AG08396 (cell line): Measurements from ENCODE around the gene PYM1.
"Not testable (repeated sequence)": the region's sequence is repeated elsewhere in the genome, so short reads cannot be mapped to it uniquely, and the experiment has no call there.

Source experiments
- DNase-seq: peaks from one replicate; pipeline ENCODE4 v3.0.0; 2012; ENCODE audit warnings: low spot score, mixed read lengths

PYM1 gene

GRCh38 chr12:55909513-55909884 lies 18.2 kb downstream of the PYM1 start:
- no peak for DNase-seq

DNA sequence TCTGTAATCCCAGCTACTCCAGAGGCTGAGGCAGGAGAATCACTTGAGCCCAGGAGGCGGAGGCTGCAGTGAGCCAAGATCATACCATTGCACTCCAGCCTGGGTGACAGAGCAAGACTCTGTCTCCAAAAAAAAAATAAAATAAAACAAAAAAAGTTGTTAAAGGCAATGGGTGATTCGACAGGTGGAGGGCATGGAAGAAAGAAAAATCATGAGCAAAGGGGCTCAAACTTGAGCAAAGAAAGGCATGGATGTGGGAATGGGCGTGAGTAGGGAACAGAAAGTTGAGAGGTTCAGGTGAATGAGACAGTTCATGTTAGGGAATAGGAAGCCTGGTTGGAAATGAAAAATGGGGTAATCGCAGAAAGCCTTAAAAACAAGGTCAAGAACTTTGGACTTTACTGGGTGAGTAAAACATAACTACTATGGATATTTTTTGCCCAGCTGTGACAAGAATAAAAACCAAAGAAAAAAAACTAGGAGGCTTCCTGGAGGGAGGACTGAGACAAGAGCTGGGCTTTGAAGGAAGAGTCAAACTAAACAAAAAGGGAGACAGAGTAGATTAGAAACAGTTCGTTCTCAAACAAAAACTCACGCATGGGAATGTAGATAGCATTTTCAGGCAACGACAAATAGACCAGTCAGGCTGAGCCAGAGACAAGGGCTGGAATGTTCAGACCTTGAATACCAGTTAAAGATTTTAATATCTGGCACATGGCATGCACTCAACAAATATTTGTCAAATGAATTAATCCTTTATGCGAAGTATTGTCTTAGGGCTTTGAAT lies 18.8 kb downstream of the PYM1 start:
- peak; percentile 27 for DNase-seq

- DNase-seq, result no peak
Observed at GRCh38 chr12:55906056-55906455, 21.6 kb downstream of the PYM1 start.

DNA sequence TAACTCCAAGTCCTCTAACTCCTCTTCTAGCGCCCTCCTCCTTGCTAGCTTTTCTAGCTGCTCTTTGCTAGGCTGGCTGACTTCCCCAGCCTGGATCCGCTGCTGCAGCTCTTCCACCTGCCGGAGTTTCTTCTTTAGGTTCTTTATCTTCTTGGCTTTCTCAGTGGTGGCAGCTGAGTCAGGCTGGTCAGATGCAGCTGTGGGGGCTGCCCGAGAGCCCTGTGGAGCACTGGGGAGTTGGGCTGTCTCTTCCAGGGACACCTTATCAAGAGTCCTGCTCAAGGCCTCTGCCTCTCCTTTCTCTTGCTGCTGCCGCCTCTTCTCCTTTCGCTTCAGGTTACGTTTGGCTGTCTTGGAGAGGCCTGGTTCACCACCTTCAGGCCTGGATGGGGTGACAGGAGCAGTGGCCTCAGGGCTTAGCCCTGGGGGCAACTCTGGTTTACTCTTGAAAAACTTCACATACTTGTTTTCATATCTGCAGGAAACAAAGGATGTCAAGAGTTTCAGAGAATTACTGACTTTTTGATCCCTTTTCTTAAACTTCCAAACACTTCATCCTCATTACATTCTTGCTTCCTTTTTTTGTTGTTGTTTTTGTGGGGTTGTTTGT lies 25.7 kb downstream of the PYM1 start:
- DNase-seq, result no peak

DNA sequence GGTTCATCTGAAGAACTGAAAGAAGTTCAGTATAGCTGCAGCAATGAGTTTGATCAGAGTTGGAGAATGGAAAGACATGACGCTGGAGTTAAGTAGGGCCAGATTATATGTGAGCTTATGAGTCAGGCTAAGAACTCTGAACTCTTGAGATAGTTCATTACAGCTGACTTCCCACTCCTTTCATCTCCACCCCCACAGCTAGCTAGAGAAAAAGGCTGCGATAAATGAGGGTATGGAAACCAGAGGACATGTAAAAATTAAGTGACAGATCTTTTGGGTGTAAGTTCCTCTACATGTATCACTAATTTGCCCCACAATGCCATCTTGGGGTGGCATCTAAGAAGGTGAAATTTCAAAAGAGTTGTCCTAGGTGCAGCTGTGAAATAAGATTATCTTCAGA lies 28.6 kb downstream of the PYM1 start:
- DNase-seq, result no peak

- DNase-seq, result no peak
Observed at GRCh38 chr12:55893723-55894122, 34.0 kb downstream of the PYM1 start.

DNA sequence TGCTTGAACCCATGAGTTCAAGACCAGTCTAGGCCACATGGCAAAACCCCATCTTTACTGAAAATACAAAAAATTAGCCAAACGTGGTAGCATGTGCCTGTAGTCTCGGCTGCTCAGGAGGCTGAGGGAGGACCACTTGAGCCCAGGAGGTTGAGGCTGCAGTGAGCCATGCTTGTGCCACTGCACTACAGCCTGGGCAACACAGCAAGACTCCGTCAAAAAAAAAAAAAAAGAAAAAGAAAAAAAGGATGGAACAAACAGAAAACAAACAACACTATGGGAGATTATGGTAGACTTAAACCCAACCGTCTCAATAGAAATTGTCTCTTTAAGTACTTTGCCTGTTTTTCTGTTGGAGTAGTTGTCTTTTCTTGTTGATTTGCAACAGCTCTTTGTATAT lies 36.4 kb downstream of the PYM1 start:
- DNase-seq, result no peak

GRCh38 chr12:55885113-55885512 lies 42.6 kb downstream of the PYM1 start:
- no peak for DNase-seq

DNA sequence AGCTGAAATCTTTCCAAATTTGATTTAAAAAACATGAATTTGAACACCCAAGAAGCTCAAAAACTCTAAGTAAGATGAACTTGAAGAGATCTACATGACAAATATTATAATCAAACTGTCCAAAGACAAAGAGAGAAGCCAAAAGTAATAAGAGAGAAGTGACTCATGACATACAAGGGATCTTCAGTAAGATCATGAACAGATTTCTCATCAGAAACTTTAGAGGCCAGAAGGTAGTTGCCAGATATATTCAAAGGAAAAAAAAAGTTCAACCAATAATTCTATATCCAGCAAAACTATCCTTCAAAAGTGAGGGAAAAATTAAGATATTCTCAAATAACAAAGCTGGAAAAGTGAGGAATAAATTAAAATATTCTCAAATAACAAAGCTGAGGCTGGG lies 49.9 kb downstream of the PYM1 start:
- no peak for DNase-seq

GRCh38 chr12:55875704-55876467 lies 51.8 kb downstream of the PYM1 start:
- DNase-seq, result no peak

GRCh38 chr12:55874443-55874842 lies 53.3 kb downstream of the PYM1 start:
- DNase-seq, result no peak

DNA sequence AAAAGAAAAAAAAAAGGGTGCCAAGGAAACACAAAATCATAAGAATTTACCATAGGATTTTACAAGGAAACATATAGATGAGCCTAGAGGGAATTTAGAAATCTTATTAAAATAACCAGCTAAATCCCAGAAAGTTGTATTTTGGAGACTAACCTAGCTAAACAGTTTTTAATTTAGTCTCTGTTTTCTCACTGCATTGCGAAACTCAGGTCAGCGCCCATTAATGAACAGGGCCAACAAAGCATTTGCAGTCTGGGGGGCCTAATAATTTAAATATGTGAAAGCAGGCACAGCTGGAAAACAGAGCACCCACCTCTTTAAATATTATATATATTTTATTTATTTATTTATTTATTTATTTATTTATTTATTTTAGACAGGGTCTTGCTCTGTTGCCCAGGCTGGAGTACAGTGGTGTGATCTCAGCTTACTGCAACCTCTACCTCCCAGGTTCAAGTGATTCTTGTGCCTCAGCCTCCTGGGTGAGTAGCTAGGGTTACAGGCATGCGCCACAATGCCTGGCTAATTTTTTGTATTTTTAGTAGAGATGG lies 61.2 kb downstream of the PYM1 start:
- not testable (repeated sequence) for DNase-seq

GRCh38 chr12:55865327-55865726 lies 62.4 kb downstream of the PYM1 start:
- no peak for DNase-seq

DNA sequence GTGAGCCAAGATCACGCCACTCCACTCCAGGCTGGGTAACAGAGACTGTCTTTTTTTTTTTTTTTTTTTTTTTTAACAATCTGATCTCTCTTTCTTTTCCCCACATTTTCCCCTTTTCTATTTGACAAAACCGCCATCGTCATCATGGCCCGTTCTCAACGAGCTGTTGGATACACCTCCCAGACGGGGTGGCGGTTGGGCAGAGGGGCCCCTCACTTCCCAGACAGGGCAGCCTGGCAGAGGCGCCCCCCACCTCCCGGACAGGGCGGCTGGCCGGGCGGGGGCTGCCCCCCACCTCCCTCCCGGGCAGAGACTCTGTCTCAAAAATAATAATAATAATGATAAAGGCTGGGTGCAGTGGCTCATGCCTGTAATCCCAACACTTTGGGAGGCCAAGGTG lies 64.8 kb downstream of the PYM1 start:
- DNase-seq, result not testable (repeated sequence)

DNA sequence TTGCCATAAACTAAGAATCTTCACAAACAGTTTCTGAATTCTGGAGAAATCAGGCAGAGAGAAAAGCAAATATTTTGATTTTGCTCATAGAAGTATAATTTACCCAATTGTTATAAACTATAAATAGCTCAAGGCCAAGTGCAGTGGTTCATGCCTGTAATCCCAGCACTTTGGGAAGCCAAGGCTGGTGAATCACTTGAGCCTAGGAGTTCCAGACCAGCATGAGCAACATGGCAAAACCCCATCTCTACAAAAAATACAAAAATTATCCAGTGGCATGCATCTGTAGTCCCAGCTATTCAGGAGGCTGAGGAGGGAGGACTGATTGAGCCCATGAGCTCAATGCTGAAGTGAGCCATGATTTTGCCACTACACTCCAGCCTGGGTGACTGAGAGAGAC lies 65.4 kb downstream of the PYM1 start:
- DNase-seq, result no peak

- DNase-seq, result no peak
Observed at GRCh38 chr12:55861871-55862270, 65.8 kb downstream of the PYM1 start.

GRCh38 chr12:55861396-55861795 lies 66.3 kb downstream of the PYM1 start:
- no peak for DNase-seq

- DNase-seq, result no peak
Observed at GRCh38 chr12:55852740-55853139, 75.0 kb downstream of the PYM1 start.
